SU-DHL-6 (cell line): ENCODE results near the gene TAGLN.

Experiments used
- H2AFZ ChIP-seq: fragments of 200-600 bp; sonication (generic); 2 replicates; pipeline ENCODE4 v1.6.1; 2014; ENCODE audit warnings: low read depth, mild to moderate bottlenecking, moderate library complexity, mixed read lengths, antibody characterized with exemption, low read length; ENCODE audit not compliant: severe bottlenecking
- H3F3A ChIP-seq: fragments of 200-600 bp; shearing (Covaris generic); 2 replicates; pipeline ENCODE4 v1.6.0; 2016; ENCODE audit warnings: antibody characterized with exemption, mild to moderate bottlenecking; ENCODE audit not compliant: insufficient read depth
- H3K27ac ChIP-seq: fragments of 200-600 bp; sonication (generic); 2 replicates; pipeline ENCODE4 v1.5.1; 2016; ENCODE audit warnings: low read depth, mild to moderate bottlenecking, low read length, moderate library complexity, mixed read lengths
- H3K27me3 ChIP-seq: fragments of 200-600 bp; sonication (generic), shearing (Covaris generic); 2 replicates; pipeline ENCODE4 v1.6.0; 2014; ENCODE audit warnings: mild to moderate bottlenecking, low read length
- H3K36me3 ChIP-seq: fragments of 200-600 bp; sonication (generic); 2 replicates; pipeline ENCODE4 v1.6.1; 2014; ENCODE audit warnings: mild to moderate bottlenecking, low read length, mixed read lengths
- H3K4me2 ChIP-seq: fragments of 300-600, 200-600 bp; shearing (Covaris generic), sonication (generic); 2 replicates; pipeline ENCODE4 v1.6.0; 2014; ENCODE audit warnings: low read length, low read depth, mild to moderate bottlenecking; ENCODE audit not compliant: poor library complexity, severe bottlenecking
- H3K4me3 ChIP-seq: fragments of 200-600 bp; sonication (generic); 2 replicates; pipeline ENCODE4 v1.5.1; 2014; ENCODE audit warnings: antibody characterized with exemption, low read length, mild to moderate bottlenecking, mixed read lengths; ENCODE audit not compliant: insufficient read depth, poor library complexity, severe bottlenecking
- H3K79me2 ChIP-seq: fragments of 200-600 bp; sonication (generic); 2 replicates; pipeline ENCODE4 v1.6.1; 2014; ENCODE audit warnings: mild to moderate bottlenecking, low read length, moderate library complexity; ENCODE audit not compliant: insufficient read depth
- H3K9ac ChIP-seq: fragments of 200-600 bp; sonication (generic); 2 replicates; pipeline ENCODE4 v1.7.0; 2014; ENCODE audit warnings: mild to moderate bottlenecking, low read length
- H3K9me2 ChIP-seq: fragments of 200-600 bp; sonication (generic); replicated peaks from 2 replicates; pipeline ENCODE4 v1.6.1; 2014; ENCODE audit warnings: low read length; ENCODE audit not compliant: insufficient read depth
- H3K9me3 ChIP-seq: fragments of 200-600 bp; sonication (generic); 2 replicates; pipeline ENCODE4 v1.6.1; 2014; ENCODE audit warnings: low read length, mixed read lengths; ENCODE audit not compliant: insufficient read depth
- H4K20me1 ChIP-seq: fragments of 200-600 bp; sonication (generic); 2 replicates; pipeline ENCODE4 v1.6.1; 2014; ENCODE audit warnings: low read depth, mild to moderate bottlenecking, antibody characterized with exemption, low read length, moderate library complexity, mixed read lengths
- CTCF ChIP-seq: fragments of 200-600 bp; sonication (generic); IDR thresholded peaks from one replicate; pipeline ENCODE4 v1.5.1; 2017; ENCODE audit warnings: antibody characterized with exemption, mild to moderate bottlenecking, low read length, moderate library complexity; ENCODE audit not compliant: insufficient read depth, poor library complexity, severe bottlenecking
- EZH2phosphoT487 ChIP-seq: fragments of 200-600 bp; sonication (generic), shearing (Covaris generic); conservative IDR thresholded peaks from 2 replicates; pipeline ENCODE4 v1.6.1; 2018; ENCODE audit warnings: mild to moderate bottlenecking, antibody characterized with exemption, low read length, moderate library complexity, mixed read lengths

The TAGLN gene

DNA sequence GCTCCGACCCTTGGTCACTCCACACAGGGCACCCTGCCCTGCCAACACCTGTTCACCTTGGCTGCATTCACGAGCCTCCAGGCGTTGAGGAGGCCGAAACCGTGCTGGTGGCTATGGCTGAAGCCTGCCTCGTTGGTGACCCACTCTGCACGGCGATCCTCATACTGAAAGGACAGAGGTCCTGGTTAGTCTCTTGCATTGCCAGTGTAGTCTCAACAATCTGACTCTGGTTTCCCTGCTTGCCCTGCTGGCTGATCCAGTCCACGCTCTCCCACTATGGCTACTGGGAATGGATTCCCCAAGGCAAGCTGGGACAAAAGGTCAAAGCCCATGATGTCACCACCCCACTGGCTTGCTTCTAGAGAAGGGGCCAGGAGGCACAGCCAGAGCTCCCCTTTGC is 19.8 kb downstream of the TAGLN start:
- Histone ChIP-seq H3K4me3 (no peak overlapping the region), H4K20me1 (no peaks in the 10 kb centered on the region), H3K79me2 (no peaks in the 10 kb centered on the region), H3F3A (no peaks in the 10 kb centered on the region), H3K9me3 (no peaks in the 10 kb centered on the region), H2AFZ (no peak overlapping the region), H3K27ac (no peak overlapping the region), H3K9me2 (no peaks in the 10 kb centered on the region), H3K36me3 (no peaks in the 10 kb centered on the region), H3K9ac (no peak overlapping the region), H3K4me2 (no peak overlapping the region), H3K27me3 (no peaks in the 10 kb centered on the region)
- TF ChIP-seq CTCF = no peak
- TF ChIP-seq EZH2phosphoT487 = no peak

DNA sequence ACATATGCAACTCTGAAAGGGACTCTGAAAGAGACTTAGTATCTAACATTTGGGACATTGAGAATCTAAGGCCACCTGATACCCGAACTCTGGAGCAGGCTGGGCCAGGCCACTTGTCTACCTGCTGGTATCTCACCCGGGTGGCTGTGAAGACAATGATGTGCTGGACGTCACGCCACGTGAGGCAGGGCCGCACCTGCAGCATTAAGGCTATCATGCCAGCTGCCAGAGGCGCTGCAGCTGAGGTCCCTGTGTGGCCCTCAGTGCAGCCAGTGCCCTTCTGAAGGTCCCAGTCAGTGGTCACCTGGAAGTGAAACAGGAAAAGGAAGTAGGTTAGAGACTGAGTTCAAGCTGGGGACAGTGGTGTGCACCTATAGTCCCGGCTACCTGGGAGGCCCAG is 20.3 kb downstream of the TAGLN start:
- H3K4me2 ChIP-seq = no peak overlapping the region
- TF ChIP-seq EZH2phosphoT487 (no peak), CTCF (no peak)
- H3K27ac ChIP-seq = no peak overlapping the region
- H3F3A ChIP-seq = no peaks in the 10 kb centered on the region
- no peak overlapping the region for H2AFZ ChIP-seq
- H3K36me3 ChIP-seq = no peaks in the 10 kb centered on the region
- H3K27me3 ChIP-seq = no peaks in the 10 kb centered on the region
- no peaks in the 10 kb centered on the region for H4K20me1 ChIP-seq
- H3K9ac ChIP-seq = no peak overlapping the region
- H3K79me2 ChIP-seq = no peaks in the 10 kb centered on the region
- no peaks in the 10 kb centered on the region for H3K9me3 ChIP-seq
- H3K9me2 ChIP-seq = no peaks in the 10 kb centered on the region
- H3K4me3 ChIP-seq = no peak overlapping the region

GRCh38 chr11:117219995-117220394 is 20.8 kb downstream of the TAGLN start:
- no peaks in the 10 kb centered on the region for H3K36me3 ChIP-seq
- H3K4me2 ChIP-seq = no peak overlapping the region
- no peaks in the 10 kb centered on the region for H3F3A ChIP-seq

More at GRCh38 chr11:117219995-117220394, 20.8 kb downstream of the TAGLN start:
- no peaks in the 10 kb centered on the region for H3K9me2 ChIP-seq
- H3K27ac ChIP-seq = no peak overlapping the region
- H3K79me2 ChIP-seq = no peaks in the 10 kb centered on the region
- no peak for TF ChIP-seq CTCF
- no peak for TF ChIP-seq EZH2phosphoT487
- no peaks in the 10 kb centered on the region for H3K9me3 ChIP-seq
- no peak overlapping the region for H2AFZ ChIP-seq
- no peak overlapping the region for H3K4me3 ChIP-seq
- no peak overlapping the region for H3K9ac ChIP-seq
- no peaks in the 10 kb centered on the region for H4K20me1 ChIP-seq
- H3K27me3 ChIP-seq = no peaks in the 10 kb centered on the region
